CD4-positive, alpha-beta T cell treated with Interleukin-10 for 1 hour (primary cell): ENCODE results near the gene LENEP.

Experiments used
- DNase-seq: peaks from one replicate; pipeline ENCODE4 v3.0.0-alpha.2; 2020

LENEP gene

DNA sequence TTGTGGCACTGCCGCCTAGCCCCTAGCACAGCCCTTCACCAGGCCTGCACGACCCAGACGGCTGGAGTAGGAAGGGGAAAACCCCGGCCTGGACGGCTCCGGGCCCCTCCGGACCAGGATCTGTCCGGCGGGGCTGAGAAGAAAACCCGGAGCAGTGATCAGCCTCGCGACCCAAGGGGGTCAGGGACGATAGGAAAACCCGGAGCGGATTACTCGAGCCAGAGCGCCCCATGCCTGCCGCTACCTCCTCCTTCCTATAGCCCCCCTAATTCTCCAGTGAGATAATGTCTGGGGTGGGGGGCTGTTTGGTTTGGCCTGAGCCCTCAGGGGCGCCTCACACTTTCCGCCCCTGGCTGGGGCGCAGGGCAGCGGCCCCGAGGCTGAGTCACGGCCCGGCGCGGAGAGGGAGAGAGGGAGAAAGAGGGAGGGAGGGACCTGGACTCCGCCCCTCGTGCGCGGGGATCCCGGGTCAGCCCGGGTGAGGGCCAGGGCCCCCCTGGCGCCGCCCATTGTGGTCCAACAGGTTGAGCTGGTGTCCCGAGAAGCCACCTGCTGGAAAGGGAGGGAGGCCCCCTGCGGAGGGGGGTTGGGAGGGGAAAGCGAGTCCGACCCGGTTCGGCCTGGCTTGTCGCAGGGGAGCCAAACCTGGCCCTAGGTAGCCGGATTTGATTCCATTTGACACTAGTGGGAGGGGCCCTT, 7.5 kb downstream of the LENEP start:
- DNase-seq: peak; percentile 82

DNA sequence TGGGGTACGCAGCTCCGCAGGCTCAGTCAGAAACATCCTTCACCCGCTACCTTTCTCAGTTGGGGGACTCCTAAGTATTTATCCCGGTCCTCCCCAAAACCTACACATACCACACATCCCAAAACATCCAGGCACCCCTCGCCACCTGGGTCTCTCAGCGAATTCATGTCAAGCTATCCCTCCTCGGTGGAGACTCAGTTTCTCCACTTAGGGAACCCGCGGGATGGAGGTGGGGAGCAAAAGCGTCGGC, 8.0 kb downstream of the LENEP start:
- no peak for DNase-seq

DNA sequence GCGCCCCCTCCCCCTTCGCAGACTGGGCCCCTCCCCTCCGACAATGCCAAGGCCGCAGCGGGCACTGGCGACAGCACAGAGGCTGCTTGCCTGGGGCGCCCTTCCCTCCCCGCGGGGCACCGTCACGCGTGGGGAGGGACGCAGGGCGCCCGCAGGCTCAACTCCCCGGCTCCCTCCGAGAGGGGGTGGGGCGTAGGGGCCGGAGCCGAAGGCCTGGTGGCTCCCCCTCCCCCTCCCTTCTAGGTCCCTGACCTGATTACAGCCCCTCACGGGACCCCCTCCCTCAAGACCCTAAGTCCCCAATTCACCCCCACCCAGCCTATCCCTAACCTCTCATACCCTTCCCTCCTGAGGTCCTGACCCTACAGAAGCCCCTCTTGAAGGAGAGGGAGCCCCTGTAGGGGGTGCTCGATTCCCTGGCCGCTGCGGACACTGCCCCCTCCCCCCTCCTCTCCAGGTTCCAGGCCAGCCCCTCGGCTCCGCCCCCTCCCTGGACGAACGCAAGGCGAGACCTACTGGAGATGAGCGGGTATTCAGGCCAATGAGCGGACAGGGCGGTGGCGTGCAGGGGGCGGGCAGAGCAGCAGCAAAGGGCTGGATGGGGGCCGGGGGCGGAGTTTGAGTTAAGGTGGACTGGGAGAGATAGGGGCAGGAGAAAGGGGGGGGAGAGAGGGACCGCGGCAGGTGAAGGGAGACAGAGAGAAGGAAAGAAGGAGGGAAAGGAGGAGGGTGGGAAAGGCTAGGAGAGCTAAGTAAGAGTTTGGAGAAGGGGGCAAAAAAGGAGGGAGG, 8.5 kb downstream of the LENEP start:
- peak; percentile 98 for DNase-seq

DNA sequence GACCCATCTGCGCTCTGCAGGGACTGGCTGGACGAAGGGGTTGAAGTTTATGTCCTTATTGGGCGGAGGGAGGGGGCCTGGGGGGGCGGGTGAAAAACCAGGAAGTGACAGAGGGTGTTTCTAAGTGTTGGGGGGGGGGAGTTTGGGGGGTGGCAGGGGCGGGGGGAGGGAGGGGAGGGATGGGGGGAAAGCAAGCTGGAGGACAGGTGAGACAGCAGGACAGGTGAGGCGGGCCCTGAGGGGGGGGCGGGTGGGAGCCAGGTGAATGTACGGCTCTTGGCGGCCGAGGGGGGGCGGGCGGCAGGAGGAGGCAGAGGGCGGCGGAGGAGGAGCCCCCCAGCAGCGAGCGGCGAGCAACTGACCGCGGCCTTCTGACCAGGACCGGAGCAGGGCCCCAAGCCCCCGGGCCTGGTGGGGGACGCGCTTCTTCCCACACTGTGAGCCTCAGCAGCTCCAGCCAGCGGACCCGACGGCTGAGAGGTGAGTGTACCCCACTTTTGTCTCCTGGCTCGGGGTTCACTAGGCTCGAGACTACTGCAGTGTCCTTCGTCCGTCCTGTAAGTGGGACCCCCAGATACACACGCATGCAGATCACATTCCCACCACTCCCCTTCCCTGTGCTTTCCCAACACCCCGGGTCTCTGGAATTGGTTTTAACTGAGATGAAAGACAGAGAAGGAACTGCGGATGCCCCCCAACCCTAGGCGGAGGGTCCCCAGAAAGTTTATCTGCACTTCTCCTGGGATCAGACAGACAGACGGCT, 9.3 kb downstream of the LENEP start, which contains the start of gene ZBTB7B:
TSS of gene ZBTB7B (plus strand) at position 339 of the 763 bp plus-strand sequence. CDS start 11,859 bp downstream, outside the sequence.
- DNase-seq: no peak

DNA sequence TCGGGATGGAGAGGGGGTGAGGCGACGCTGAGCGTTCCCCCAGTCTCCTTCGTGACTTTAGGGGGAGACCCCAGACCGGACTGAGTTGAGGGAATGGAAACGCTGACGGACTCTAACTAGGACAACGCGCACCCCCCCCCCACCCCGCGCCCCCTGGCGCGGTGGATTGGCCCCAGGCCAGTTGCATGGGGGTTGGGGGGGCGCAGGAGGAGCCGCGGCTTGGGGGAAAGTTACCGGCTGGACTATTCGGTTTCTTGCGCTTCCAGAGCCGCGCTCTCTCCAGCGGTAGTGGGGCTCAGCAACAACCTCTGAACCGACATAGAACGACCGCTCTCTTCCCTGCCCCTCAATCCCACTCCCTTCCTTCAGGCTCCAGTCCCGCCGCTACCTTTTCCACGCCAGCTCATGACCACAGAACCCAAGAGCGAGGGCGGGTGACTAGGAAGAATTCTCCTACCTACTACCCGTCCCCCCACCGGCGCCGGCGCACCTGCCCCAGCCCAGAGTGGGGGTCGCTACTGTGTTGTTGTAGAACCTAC, 9.9 kb downstream of the LENEP start:
- no peak for DNase-seq

DNA sequence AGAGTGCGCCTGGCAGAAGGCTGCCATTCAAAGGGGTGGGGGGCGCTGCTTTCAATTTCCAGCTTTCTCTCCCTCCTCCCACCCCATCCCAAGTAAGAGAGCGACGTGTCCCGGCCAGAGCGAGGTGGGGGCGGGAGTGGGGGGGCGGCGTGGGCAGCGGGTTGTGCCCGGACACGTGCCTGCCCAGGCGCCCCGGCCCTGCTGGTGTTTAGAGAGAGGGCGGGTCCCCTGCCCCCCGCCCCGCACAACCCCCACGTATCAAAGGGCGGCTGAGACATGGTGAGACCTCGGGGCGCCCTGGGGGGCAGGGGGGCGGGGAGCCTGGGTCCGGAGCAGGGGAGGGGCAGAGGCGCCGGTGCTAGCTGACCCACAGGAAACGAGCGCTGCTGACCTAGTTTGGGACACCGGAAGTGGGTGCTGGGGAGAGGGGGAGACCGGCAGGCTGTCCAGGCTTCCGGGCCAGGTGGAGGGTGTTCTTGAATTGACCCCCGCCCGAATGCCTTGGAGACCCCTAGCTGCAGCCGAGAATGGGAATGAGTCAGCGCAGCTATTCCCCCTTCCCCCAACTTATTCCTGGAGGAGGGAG, 10.5 kb downstream of the LENEP start:
- DNase-seq: no peak

DNA sequence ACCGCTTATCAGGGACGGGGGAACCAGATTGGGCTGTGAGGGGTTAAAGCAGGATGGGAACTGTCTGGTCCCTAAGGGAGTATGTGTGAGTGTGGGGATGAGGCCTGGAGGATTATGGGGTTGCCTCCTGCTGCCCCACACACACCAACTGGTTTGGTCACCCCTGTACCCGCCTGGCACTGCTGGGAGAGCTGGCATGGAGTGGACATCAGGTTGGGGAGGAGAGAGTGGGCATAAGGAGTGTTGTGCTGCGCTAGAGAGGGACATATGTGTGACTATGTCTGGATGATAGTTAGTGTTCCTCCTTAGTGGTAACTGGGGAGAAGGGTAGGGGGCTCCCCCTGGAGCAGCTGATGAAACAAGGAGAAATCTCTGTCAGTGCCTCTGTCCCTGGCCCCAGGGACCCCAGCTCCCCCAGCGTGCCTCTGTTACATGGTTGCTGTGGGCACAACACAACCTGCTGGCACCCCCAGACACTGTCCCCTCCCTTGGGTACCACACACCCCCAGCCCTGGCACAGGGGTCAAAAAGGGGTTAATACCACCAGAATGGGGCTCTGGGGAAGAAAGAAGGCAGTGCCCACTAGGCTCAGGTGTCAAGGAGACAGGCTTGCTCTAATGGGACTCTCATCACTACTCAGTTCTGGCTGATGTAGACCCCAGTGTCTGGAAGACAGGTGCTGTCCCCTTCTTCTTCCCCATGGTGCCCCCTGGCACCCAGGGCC, 11.1 kb downstream of the LENEP start:
- DNase-seq: no peak

DNA sequence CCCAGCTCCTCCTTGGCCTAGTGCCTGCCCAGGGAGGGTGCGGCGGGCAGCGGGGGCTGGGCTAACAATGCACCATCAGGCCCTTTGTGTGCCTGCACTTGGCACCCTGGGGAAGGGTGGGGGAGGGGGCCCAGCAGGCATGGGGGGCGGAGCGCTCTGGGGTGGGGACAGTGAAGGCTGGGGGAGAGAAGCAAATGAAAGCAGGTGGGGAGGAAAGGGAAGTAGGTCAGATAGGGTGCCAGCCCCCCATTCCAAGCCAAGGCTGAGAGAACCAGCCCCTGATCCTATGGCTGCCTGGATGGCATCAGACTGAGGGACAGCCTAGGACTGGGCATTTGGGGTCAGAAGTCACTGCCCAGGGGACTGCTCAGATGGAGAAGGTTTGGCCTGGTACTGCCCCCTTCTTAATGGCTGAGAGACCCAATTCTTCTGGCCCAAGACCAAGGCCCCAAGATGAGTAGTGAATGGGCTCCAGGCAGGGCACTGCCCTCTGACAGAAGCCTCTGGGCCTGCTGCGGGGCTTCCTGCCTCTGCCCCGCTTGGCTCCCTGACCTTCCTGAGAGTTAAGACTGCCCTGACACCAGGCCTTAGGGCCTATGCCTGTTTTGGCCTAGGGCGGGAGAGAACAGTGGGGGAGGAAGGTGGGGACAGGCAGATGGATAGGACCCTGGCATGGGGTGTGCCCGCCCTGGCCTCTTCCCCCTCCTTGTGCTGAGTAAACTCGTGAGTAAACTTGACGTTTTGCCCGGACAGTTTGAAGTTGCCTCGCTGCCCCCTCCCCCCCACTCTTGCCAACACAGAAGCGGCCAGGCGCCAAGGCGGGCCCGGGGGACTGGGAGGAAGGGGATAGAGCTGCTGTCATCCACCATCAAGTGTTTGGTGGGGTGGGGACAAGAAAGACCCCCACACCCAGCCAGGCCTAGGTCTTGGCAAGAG, 12.0 kb downstream of the LENEP start:
- peak; percentile 57 for DNase-seq

DNA sequence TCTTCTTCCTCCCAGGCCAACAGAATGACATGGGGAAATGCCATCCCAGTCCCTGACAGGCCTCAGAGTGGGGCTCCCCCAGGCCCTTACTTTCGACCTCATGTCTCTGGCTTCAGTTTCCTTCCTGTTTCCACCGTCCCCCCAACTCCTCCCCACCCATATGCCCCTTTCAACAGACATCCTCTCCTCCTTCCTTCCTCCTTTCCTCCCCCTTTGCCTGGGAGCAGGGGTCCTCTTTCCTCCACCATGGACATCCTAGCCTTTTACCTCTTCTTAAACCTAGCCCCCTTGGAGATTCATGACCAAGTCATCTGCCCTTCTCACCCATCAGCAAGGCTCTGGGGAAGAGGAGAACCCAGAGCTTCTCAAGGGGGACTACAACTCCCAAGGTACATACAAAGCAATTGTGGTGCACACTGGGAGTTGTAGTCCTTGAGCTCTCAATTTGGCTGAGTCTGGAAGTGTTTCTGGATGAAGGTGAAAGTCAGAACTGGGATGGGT, 13.3 kb downstream of the LENEP start:
- peak; percentile 67 for DNase-seq

DNA sequence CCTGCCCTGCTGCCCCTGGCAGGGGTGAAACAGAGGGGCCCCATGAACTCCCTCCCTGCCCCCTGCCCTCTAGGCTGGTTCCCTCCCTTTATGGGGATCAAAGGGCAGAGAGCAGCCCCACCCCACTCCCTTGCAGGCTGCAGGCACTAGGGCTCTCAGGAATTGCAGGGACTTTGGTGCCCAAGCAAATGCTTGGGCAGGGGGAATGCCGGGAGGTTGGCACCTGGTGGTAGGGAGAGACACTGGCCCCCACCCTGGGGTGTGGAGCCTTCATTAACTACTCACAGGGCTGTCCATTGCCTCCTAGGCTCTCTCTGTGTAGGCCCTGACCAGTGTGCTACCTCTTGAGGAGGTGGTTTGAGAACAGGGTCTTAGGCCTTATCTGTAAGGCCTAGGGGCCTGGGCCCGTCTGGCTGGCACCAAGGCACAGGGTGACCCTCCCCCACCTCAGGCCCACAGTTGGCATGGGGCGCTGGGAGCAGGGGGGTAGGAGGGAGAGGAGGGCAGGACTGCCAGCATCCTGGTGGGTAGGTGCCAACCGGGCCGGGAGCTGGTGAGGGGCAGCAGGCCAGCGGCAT, 14.0 kb downstream of the LENEP start:
- no peak for DNase-seq

DNA sequence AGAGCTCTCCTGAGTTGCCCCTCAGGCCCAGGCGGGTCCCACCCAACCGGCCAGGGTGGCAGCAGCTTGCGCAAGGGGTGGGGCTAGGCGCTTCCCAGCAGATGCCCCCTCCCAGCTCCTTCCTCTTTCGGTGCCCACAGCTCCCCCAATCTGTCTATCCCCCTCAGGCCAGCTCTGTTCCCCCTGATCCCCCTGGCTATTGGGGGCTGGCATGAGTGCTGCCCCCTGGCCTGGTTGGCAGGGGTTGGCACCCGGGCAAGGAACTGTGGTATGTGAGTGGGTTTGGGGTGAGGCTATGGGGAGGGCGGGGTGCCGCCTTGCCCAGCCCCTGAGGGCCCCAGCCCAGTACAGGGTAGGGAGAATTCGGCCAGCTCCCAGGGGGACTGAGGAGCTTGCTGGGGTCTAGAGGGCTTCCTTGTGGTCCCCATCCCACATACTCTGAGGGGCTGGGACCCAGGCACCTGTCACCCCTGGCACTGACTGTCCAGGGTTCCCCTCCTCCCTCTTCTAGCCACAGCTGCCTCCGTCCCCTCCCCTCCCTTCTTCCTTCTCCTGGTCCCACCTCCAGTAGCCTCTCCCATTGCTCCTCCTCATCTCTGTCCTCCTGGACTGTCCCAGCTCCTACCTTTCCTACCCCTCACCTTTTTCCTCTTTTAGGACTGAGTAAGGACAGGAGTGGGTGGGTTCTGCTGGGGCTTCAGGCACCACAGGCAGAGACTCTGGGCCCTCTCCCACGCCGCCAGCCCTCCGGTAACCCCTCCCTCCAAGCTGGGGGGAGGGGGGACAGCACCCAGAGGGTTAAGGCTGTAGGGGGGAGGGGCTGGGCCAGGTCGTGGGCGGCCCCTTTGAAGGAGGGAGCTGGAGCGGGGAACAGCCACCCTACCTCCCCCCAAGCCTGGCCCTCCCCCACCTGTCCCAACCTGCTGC, 14.9 kb downstream of the LENEP start:
- DNase-seq: peak; percentile 45

DNA sequence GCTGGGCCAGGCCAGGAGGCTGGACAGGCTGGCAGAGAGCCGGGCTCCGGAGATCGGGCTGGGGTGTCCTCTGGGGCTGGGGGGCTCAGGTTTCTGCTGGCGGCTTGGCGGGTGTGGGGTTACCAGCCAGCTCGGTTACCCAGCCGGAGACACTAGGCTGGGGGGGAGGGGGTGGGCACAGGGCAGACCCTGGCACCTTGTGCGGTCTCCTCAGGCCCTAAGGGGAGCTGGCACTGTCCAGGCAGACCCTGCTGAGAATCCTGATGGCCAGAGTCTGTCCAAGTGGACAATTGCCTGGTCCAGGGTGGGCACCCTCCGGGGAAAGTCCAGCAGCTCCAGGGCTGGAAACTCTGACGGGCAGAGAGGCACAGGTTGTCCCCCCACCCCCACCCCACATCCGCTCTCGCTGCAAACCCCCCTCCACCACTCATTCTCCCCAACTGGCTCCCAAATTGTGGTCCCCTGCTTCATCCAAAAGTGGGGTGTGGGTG, 15.9 kb downstream of the LENEP start:
- DNase-seq: no peak

DNA sequence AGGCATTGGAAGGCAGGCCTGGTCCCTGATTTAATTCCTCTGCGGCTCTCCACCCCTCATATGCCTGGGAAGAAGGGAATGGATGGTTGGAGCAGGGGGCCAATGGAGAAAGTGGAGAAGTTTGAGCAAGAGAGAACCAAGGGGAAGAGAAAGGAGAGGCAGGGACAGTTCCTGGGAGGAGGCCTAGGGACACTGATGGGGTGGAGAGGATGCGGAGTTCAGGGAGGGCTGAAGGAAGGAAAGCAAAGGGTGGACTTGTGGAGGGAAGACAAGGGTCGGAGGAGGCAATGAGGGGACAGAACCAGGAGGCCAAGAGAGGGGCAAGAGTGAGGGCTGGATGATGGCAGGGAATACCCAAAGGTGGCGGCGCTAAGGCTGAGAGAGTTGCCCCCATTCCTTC, 16.4 kb downstream of the LENEP start:
- no peak for DNase-seq

DNA sequence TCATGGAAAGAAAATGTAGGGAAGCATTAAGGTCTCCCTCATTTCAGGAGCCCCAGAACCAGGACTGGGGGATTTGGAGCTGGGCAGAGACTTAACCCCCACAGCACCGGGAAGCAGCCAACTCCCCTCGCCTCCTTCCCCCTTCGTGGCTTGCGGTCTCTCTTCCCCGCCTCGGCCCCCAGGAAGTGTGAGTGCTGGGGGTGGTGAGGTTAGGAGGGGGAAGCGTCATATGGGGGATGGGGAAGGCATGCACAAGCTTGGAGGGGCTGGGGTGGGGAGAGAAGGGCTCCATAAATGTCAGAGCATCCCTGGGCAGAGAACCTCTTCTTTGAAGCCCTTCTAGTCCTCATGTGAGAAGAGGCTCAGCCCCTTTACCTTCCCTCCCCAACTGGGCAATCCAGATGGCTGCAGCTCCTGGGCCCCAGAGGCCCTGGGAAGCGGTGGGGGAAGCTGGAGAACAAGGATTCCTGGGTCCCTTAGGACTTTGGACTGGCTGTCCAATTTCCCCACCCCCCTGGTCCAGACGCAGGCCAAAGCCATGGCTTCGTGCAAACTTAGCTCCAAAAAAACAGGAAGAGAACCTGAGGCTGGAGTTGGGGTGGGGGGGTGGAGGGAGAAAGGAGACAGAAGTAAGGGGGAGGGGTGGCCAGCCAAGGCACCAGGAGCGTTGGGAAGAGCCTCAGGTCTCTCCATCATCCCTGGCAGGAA, 17.0 kb downstream of the LENEP start:
- DNase-seq: no peak

DNA sequence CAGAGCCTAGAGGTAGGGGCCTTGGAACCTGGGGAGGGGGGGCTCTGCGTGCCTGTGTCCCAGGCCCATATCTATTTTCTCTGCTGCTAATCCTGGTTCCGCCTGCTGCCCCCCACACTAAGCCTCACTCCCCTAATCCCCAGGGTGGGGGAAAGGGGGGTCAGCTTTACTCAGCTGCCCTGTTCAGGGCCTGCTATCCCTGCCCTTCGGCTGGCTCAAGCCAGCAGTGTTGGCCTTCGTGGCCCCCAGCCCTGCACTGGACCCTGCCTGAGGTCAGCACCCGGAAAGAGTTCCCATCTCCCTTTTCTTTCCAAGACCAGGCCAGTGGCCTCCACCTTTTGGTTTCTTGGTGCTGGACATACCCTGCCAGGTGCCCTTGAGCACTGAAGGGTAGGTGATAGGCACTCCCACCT, 17.6 kb downstream of the LENEP start:
- no peak for DNase-seq

DNA sequence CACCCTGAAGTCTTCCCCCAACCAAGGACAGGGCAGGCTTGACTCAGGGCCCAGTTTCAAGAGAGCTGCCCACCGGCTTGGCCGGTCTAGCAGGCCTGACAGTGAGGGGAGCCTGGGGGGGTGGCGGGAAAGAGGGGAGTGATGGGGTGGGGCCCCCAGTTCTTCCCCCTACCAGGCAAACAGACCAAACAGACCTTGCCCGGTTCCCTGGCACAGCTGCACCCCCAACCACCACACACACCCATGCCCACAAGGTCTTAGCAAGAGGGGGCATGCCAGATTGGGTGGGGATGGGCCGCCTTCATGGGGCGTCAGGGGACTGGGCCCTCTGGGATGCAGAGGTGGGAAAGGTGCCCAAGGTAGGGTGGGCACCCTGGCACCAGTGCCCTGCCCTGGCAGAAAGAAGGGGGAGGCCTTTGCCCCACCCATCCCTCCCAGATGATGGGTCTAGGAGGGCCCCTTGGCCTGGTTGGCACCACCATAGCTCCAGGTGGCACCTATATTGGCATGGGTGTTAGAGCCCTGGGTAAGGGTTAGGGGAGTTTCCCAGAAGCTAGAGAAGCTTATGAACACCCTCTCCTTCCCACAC, 18.1 kb downstream of the LENEP start:
- no peak for DNase-seq

DNA sequence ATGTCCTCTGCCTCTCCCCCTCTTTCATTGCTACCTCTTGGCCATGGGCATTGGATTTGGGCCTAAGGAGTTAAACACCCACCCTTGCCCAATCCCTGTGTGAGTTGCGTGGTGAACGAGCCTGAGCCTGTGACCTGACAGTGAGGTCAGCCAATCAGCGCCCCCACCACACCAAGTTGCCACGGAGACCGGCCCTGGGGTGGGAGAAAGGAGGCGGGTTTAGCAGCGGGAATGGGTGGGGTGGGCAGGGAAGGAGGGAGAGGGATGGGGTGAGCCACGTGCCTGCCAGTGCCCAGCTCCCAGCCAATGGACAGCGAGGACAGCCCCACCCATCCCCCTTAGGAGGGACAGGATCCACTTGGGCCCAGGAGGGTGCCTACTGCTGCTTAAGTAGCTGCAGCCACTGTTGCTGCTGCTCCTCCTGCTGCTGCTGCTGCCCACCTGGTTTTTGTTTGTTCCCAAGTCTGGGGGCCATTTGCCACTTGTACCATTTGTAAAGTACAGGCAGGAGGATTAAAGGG, 18.7 kb downstream of the LENEP start:
- peak; percentile 44 for DNase-seq
